Measurements from ENCODE around the gene SPOCK3.
"Not testable (repeated sequence)": the region's sequence is repeated elsewhere in the genome, so short reads cannot be mapped to it uniquely, and the experiment has no call there.

DNA sequence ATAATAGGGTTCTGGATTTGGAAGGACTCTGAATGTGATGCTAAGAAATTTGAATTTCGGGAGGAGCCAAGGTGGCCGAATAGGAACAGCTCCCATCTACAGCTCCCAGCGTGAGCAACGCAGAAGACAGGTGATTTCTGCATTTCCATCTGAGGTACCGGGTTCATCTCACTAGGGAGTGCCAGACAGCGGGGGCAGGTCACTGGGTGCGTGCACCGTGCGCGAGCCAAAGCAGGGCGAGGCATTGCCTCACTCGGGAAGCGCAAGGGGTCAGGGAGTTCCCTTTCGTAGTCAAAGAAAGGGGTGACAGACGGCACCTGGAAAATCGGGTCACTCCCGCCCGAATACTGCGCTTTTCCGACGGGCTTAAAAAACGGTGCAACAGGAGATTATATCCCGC is 383.9 kb downstream of the SPOCK3 start:
- TF ChIP-seq CTCF (IDR thresholded peaks at IDR 0.05); NR3C1 (CRISPR knock-in tag; conservative IDR thresholded peaks at IDR 0.05; ENCODE audit: low read depth); FOXK1 (CRISPR knock-in tag; IDR thresholded peaks at IDR 0.05); FOXJ3 (CRISPR knock-in tag; IDR thresholded peaks at IDR 0.05; ENCODE audit: borderline replicate concordance); ZBTB21 (CRISPR knock-in tag; IDR thresholded peaks at IDR 0.05; ENCODE audit: borderline replicate concordance): not testable (repeated sequence)
- TF ChIP-seq, protein P1, sequence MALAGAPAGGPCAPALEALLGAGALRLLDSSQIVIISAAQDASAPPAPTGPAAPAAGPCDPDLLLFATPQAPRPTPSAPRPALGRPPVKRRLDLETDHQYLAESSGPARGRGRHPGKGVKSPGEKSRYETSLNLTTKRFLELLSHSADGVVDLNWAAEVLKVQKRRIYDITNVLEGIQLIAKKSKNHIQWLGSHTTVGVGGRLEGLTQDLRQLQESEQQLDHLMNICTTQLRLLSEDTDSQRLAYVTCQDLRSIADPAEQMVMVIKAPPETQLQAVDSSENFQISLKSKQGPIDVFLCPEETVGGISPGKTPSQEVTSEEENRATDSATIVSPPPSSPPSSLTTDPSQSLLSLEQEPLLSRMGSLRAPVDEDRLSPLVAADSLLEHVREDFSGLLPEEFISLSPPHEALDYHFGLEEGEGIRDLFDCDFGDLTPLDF (CRISPR knock-in tag; IDR thresholded peaks at IDR 0.05), result not testable (repeated sequence)

Data from WTC11 (cell line).